Tibial nerve (tissue), 3 donors: ENCODE measurements around the gene MRPL20.

ENCODE experiments used
- CTCF ChIP-seq, 5 experiments: fragments of 200-600 bp in 3 of 5; fragments of 450-650 bp in 2 of 5; sonication (generic) in 3 of 5; IDR thresholded peaks; one replicate each; pipeline ENCODE4 v1.5.1; 2016 to 2019; ENCODE audit warnings: antibody characterized with exemption in 5 of 5, mild to moderate bottlenecking in 3 of 5, moderate library complexity in 2 of 5
- POLR2A ChIP-seq, 2 donors: fragments of 450-650 bp; IDR thresholded peaks; one replicate each; pipeline ENCODE4 v1.6.1; 2017; ENCODE audit warnings: antibody characterized with exemption in 2 of 2, mild to moderate bottlenecking in 2 of 2, moderate library complexity in 2 of 2

GRCh38 chr1:1432274-1432950, 25.3 kb upstream of the MRPL20 start:
- TF ChIP-seq CTCF (IDR thresholded peaks at IDR 0.05) (no peak), POLR2A (IDR thresholded peaks at IDR 0.05) (no peak)
